CD14-positive monocyte (primary cell): ENCODE results near the gene MLF2. TPM values are rescaled to one million over a fixed set of nuclear protein-coding genes. Genes with fewer than 3 reads are reported as not detected.

Source experiments
- DNase-seq, 3 donors: peaks; one replicate each; pipeline ENCODE4 v3.0.0-alpha.2; 2011 to 2022
- H2AFZ ChIP-seq: 2 replicates; pipeline ENCODE4 v1.6.0; 2012; ENCODE audit warnings: mild to moderate bottlenecking, low read depth, low read length, inconsistent platforms; ENCODE audit not compliant: insufficient read depth, poor library complexity, severe bottlenecking
- H3K27ac ChIP-seq, 2 donors: 1 replicate in 1 of 2; 2 replicates in 1 of 2; pipeline ENCODE4 v1.5.1; 2012 to 2013; ENCODE audit warnings: low read length in 2 of 2, control low read depth in 1 of 2, inconsistent platforms in 1 of 2, low read depth in 1 of 2, mild to moderate bottlenecking in 1 of 2
- H3K27me3 ChIP-seq, 2 donors: one replicate each; pipeline versions ENCODE4 v1.6.0 to v1.6.1; 2011 to 2013; ENCODE audit warnings: low read length in 2 of 2; ENCODE audit not compliant: control insufficient read depth in 2 of 2, insufficient read depth in 2 of 2
- H3K36me3 ChIP-seq, 2 donors: replicated peaks in 1 of 2; 1 replicate in 1 of 2; 2 replicates in 1 of 2; pipeline versions ENCODE4 v1.5.1 to v1.6.1; 2012 to 2013; ENCODE audit warnings: low read length in 2 of 2, control low read depth in 1 of 2, inconsistent platforms in 1 of 2, mild to moderate bottlenecking in 1 of 2; ENCODE audit not compliant: insufficient read depth in 2 of 2, control insufficient read depth in 1 of 2
- H3K4me1 ChIP-seq, 2 donors: 1 replicate in 1 of 2; 2 replicates in 1 of 2; pipeline versions ENCODE4 v1.5.1 to v1.6.1; 2012 to 2013; ENCODE audit warnings: low read length in 2 of 2, control low read depth in 1 of 2, inconsistent platforms in 1 of 2, mild to moderate bottlenecking in 1 of 2, moderate library complexity in 1 of 2; ENCODE audit not compliant: insufficient read depth in 2 of 2, control insufficient read depth in 1 of 2
- H3K4me2 ChIP-seq: replicated peaks from 2 replicates; pipeline ENCODE3; 2012; ENCODE audit warnings: low read length, moderate library complexity, mild to moderate bottlenecking; ENCODE audit not compliant: poor library complexity, severe bottlenecking; ENCODE audit errors: extremely low read depth
- H3K4me3 ChIP-seq, 3 experiments: fragments of 200-600 bp in 1 of 3; sonication (generic) in 1 of 3; replicated peaks in 1 of 3; 1 replicate in 2 of 3; 2 replicates in 1 of 3; pipeline ENCODE4 v1.5.1; 2011 to 2013; ENCODE audit warnings: low read length in 3 of 3, mild to moderate bottlenecking in 3 of 3, control low read depth in 2 of 3, low read depth in 2 of 3, inconsistent platforms in 1 of 3, moderate library complexity in 1 of 3
- H3K79me2 ChIP-seq: 2 replicates; pipeline ENCODE4 v1.6.0; 2012; ENCODE audit warnings: mild to moderate bottlenecking, control low read depth, inconsistent platforms, low read length, moderate library complexity; ENCODE audit not compliant: insufficient read depth
- H3K9ac ChIP-seq: 2 replicates; pipeline ENCODE4 v1.6.0; 2017; ENCODE audit warnings: low read length, mild to moderate bottlenecking; ENCODE audit not compliant: insufficient read depth, poor library complexity, severe bottlenecking
- H3K9me3 ChIP-seq, 2 donors: replicated peaks in 1 of 2; 1 replicate in 1 of 2; 2 replicates in 1 of 2; pipeline versions ENCODE4 v1.5.1 to v1.6.1; 2012 to 2013; ENCODE audit warnings: low read length in 2 of 2, control low read depth in 1 of 2; ENCODE audit not compliant: control insufficient read depth in 1 of 2, insufficient read depth in 1 of 2
- H4K20me1 ChIP-seq: 2 replicates; pipeline ENCODE4 v1.6.0; 2012; ENCODE audit warnings: mild to moderate bottlenecking, low read length, control low read depth, moderate library complexity; ENCODE audit not compliant: insufficient read depth
- H3K27ac Mint-ChIP-seq, 7 donors: one replicate each; pipeline ENCODE4 v1.8.0; 2020; ENCODE audit warnings: mild to moderate bottlenecking in 7 of 7, mixed read lengths in 7 of 7, moderate library complexity in 6 of 7, inconsistent platforms in 2 of 7
- H3K27me3 Mint-ChIP-seq, 3 donors: one replicate each; pipeline ENCODE4 v1.8.0; 2021 to 2022; ENCODE audit warnings: low read depth in 3 of 3, mild to moderate bottlenecking in 3 of 3, mixed read lengths in 3 of 3, moderate library complexity in 3 of 3, inconsistent platforms in 1 of 3
- H3K36me3 Mint-ChIP-seq, 2 donors: one replicate each; pipeline ENCODE4 v1.8.0; 2020; ENCODE audit warnings: mixed read lengths in 2 of 2, inconsistent platforms in 1 of 2, mild to moderate bottlenecking in 1 of 2
- H3K4me1 Mint-ChIP-seq: one replicate; pipeline ENCODE4 v1.8.0; 2020; ENCODE audit warnings: mild to moderate bottlenecking, mixed read lengths
- H3K4me3 Mint-ChIP-seq, 2 donors: one replicate each; pipeline ENCODE4 v1.8.0; 2020; ENCODE audit warnings: mild to moderate bottlenecking in 2 of 2, mixed read lengths in 2 of 2, moderate library complexity in 1 of 2
- H3K9me3 Mint-ChIP-seq, 7 donors: one replicate each; pipeline ENCODE4 v1.8.0; 2020 to 2022; ENCODE audit warnings: mixed read lengths in 7 of 7, mild to moderate bottlenecking in 6 of 7, moderate library complexity in 6 of 7, inconsistent platforms in 2 of 7
- WGBS: methylation state at CpG from one replicate; pipeline ENCODE4 v1.1.5; 2013; ENCODE audit warnings: missing lambda C conversion rate; ENCODE audit not compliant: insufficient coverage; 5-methylcytosine and 5-hydroxymethylcytosine counted together
- intact Hi-C, 2 donors: fragments of 100-400 bp; cut with micrococcal nuclease; formaldehyde crosslinking; loops; one replicate each; pipeline versions ENCODE4 v1.15.0 to v1.15.1; 2023
- polyA plus RNA-seq, 3 donors: library from polyadenylated mRNA; depleted of rRNA in 1 of 3; unstranded in 2 of 3; stranded (reverse) in 1 of 3; fragments of 300-500 nt in 2 of 3; fragments of >200 nt in 1 of 3; fragmentation: Illumina TruSeq in 2 of 3; gene quantifications; 1 replicate in 2 of 3; 2 replicates in 1 of 3; pipeline ENCODE4 v1.2.3, GENCODE V29; 2012 to 2021
- TF ChIP-seq, protein P1 (sequence below): fragments of 200-600 bp; IDR thresholded peaks from one replicate; pipeline ENCODE4 v1.8.0; 2022; ENCODE audit warnings: antibody characterized with exemption, mild to moderate bottlenecking

MLF2 gene
- polyA plus RNA-seq, 3 donors: 113 to 211 (median 140) TPM

DNA sequence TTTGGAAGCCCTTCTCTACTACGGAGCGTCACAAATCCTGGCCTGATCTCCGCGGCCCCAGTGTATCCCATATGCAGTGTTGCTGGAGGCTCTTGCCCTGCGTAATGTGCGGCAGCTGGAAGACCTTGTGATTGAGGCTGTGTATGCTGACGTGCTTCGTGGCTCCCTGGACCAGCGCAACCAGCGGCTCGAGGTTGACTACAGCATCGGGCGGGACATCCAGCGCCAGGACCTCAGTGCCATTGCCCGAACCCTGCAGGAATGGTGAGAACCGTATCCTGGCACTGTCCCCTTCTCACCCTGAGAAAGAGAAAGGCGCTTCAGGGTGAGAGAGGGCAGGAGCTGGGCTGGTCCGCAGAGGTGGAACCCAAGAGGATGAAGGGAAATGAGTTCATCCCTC lies 23.8 kb downstream of the MLF2 start:
- DNase-seq: no peak
- peaks cover 5% of the 10 kb centered on the region for H4K20me1 ChIP-seq
- peaks cover 58 to 84% of the 10 kb centered on the region in 2 donors for H3K36me3 Mint-ChIP-seq
- H3K27ac ChIP-seq: no peak overlapping the region
- H3K9me3 Mint-ChIP-seq: no peaks in the 10 kb centered on the region
- no peak overlapping the region for H3K4me2 ChIP-seq
- H3K9ac ChIP-seq: no peak overlapping the region
- TF ChIP-seq, protein P1, sequence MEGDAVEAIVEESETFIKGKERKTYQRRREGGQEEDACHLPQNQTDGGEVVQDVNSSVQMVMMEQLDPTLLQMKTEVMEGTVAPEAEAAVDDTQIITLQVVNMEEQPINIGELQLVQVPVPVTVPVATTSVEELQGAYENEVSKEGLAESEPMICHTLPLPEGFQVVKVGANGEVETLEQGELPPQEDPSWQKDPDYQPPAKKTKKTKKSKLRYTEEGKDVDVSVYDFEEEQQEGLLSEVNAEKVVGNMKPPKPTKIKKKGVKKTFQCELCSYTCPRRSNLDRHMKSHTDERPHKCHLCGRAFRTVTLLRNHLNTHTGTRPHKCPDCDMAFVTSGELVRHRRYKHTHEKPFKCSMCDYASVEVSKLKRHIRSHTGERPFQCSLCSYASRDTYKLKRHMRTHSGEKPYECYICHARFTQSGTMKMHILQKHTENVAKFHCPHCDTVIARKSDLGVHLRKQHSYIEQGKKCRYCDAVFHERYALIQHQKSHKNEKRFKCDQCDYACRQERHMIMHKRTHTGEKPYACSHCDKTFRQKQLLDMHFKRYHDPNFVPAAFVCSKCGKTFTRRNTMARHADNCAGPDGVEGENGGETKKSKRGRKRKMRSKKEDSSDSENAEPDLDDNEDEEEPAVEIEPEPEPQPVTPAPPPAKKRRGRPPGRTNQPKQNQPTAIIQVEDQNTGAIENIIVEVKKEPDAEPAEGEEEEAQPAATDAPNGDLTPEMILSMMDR: no peak
- no peak overlapping the region for H3K4me3 Mint-ChIP-seq
- H3K27ac Mint-ChIP-seq: peak overlapping the region in 1 of 7 donors; percentile 10
- H3K4me1 Mint-ChIP-seq: peaks cover 8% of the 10 kb centered on the region
- H3K4me1 ChIP-seq: peaks cover 8 to 9% of the 10 kb centered on the region in 2 donors
- H3K27me3 ChIP-seq: no peaks in the 10 kb centered on the region
- intact Hi-C loops: loop anchor here in 1 of 2 donors (10.0 kb wide), 1 partner anchor 64 kb away; the partner anchor contains the start of gene ING4
- WGBS: 97% methylated on average over 15 of the region's 18 CpGs
- no peaks in the 10 kb centered on the region for H3K9me3 ChIP-seq
- no peak overlapping the region for H2AFZ ChIP-seq
- H3K79me2 ChIP-seq: peaks cover 19% of the 10 kb centered on the region
- peaks cover 0 to 2% (median 0%) of the 10 kb centered on the region in 3 donors for H3K27me3 Mint-ChIP-seq
- H3K36me3 ChIP-seq: peaks cover 56 to 75% of the 10 kb centered on the region in 2 donors
- no peak overlapping the region for H3K4me3 ChIP-seq

DNA sequence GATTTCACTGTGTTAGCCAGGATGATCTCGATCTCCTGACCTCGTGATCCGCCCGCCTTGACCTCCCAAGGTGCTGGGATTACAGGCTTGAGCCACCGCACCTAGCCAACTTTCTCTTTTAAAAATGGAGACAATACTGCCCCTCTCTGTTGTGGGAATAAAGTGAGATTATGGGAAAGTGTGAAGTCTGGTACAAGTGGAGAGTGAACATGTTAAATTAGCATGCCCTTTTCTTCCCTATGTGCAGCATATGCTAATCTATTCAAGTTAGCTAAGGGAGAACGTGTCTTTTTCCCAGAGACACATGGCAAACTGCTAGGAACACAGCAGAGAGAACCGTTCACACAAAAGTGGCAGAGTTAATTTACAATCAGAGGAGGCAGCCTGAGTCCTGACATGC lies 27.6 kb downstream of the MLF2 start:
- no peak overlapping the region for H3K27ac ChIP-seq
- Mint-ChIP-seq H3K9me3 (no peaks in the 10 kb centered on the region), H3K27ac (peak overlapping the region in 1 of 7 donors; percentile 64), H3K27me3 (peaks cover 0 to 3% (median 1%) of the 10 kb centered on the region in 3 donors), H3K4me3 (no peak overlapping the region), H3K36me3 (peaks cover 40 to 47% of the 10 kb centered on the region in 2 donors), H3K4me1 (peaks cover 18% of the 10 kb centered on the region)
- peaks cover 14 to 17% of the 10 kb centered on the region in 2 donors for H3K4me1 ChIP-seq
- TF ChIP-seq, protein P1: no peak
- no peaks in the 10 kb centered on the region for H3K27me3 ChIP-seq
- no peaks in the 10 kb centered on the region for H3K9me3 ChIP-seq
- DNase-seq: no peak
- intact Hi-C loops: loop anchor here (2.0 to 10.0 kb wide), 2 partner anchors 61 to 63 kb away; partner anchors contain the start of gene ING4 (in 2 of the 2)
- peaks cover 19% of the 10 kb centered on the region for H3K79me2 ChIP-seq
- H3K4me2 ChIP-seq: no peak overlapping the region
- H3K36me3 ChIP-seq: peaks cover 32 to 42% of the 10 kb centered on the region in 2 donors
- H2AFZ ChIP-seq: no peak overlapping the region
- 100% methylated on average over 3 of the region's 7 CpGs for WGBS
- no peak overlapping the region for H3K9ac ChIP-seq
- H4K20me1 ChIP-seq: peaks cover 5% of the 10 kb centered on the region
- H3K4me3 ChIP-seq: no peak overlapping the region
